Right lobe of liver (tissue), 4 donors: ENCODE measurements around the gene DTL.

Source experiments
- POLR2A ChIP-seq: fragments of 450-650 bp; IDR thresholded peaks from one replicate; pipeline ENCODE4 v1.6.1; 2017; ENCODE audit warnings: antibody characterized with exemption, mild to moderate bottlenecking
- TF ChIP-seq, protein P1 (sequence below), 4 donors: fragments of 200-600 bp in 3 of 4; fragments of 450-650 bp in 1 of 4; IDR thresholded peaks; one replicate each; pipeline versions ENCODE4 v1.5.1 to v1.8.0; 2016 to 2022; ENCODE audit warnings: antibody characterized with exemption in 4 of 4, mild to moderate bottlenecking in 2 of 4
- donor health status: DM: no; HTN: no; CAD: no.
- donor health status: DM: no; HTN: no; CAD: no.
- donor health status: DM: no; HTN: yes; CAD: no.

DNA sequence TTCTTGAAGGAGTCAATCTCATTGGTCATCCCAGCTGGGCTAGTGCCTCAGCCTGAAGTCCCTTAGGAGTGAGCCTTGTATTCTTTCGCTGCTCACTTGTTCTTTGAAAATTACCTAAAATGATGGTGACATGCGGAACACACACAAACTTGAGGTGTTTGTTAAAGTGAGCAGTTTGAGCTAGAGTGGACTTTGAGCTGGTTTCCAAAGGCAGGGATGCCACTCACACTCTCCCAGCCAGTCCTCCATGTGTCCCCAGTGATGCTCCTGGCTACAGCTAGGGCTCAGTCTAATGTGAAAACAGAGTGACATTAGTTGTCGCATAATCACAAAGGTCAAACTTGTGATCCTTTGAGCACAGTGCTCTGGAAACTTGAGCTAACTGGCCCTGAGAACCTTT lies 84.3 kb downstream of the DTL start:
- TF ChIP-seq, protein P1, sequence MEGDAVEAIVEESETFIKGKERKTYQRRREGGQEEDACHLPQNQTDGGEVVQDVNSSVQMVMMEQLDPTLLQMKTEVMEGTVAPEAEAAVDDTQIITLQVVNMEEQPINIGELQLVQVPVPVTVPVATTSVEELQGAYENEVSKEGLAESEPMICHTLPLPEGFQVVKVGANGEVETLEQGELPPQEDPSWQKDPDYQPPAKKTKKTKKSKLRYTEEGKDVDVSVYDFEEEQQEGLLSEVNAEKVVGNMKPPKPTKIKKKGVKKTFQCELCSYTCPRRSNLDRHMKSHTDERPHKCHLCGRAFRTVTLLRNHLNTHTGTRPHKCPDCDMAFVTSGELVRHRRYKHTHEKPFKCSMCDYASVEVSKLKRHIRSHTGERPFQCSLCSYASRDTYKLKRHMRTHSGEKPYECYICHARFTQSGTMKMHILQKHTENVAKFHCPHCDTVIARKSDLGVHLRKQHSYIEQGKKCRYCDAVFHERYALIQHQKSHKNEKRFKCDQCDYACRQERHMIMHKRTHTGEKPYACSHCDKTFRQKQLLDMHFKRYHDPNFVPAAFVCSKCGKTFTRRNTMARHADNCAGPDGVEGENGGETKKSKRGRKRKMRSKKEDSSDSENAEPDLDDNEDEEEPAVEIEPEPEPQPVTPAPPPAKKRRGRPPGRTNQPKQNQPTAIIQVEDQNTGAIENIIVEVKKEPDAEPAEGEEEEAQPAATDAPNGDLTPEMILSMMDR (IDR thresholded peaks at IDR 0.05) = no peak
- TF ChIP-seq POLR2A = no peak
